Measurements from ENCODE around the gene CYP39A1. TPM values are rescaled to one million over a fixed set of nuclear protein-coding genes. Genes with fewer than 3 reads are reported as not detected.

CYP39A1 gene
- total RNA-seq, 2 donors from 2014 or later = not detected

Other genes with a start within 250 kb of the CYP39A1 start
- gene RCAN2, start 161.4 kb downstream of the CYP39A1 start, total RNA-seq = 1 to 10 TPM; 1.3 to 7.4 TPM
- 1 to 10 TPM; 1.1 to 2.5 TPM for gene SLC25A27, start 157 bp upstream of the CYP39A1 start, total RNA-seq
- not detected for gene TDRD6, start 35.1 kb upstream of the CYP39A1 start, total RNA-seq
- not detected for gene PLA2G7, start 82.6 kb upstream of the CYP39A1 start, total RNA-seq
- not detected for gene ANKRD66, start 94.1 kb upstream of the CYP39A1 start, total RNA-seq
- gene MEP1A, start 140.6 kb upstream of the CYP39A1 start, total RNA-seq = not detected